ENCODE data around the gene ADGRG3.

The ADGRG3 gene

GRCh38 chr16:57632568-57632967 is 35.5 kb upstream of the ADGRG3 start:
- TF ChIP-seq, protein P1, sequence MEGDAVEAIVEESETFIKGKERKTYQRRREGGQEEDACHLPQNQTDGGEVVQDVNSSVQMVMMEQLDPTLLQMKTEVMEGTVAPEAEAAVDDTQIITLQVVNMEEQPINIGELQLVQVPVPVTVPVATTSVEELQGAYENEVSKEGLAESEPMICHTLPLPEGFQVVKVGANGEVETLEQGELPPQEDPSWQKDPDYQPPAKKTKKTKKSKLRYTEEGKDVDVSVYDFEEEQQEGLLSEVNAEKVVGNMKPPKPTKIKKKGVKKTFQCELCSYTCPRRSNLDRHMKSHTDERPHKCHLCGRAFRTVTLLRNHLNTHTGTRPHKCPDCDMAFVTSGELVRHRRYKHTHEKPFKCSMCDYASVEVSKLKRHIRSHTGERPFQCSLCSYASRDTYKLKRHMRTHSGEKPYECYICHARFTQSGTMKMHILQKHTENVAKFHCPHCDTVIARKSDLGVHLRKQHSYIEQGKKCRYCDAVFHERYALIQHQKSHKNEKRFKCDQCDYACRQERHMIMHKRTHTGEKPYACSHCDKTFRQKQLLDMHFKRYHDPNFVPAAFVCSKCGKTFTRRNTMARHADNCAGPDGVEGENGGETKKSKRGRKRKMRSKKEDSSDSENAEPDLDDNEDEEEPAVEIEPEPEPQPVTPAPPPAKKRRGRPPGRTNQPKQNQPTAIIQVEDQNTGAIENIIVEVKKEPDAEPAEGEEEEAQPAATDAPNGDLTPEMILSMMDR (IDR thresholded peaks at IDR 0.05; ENCODE audit: borderline replicate concordance, insufficient read depth, low read depth, low read length) = no peak
- no peak overlapping the region for H3K4me3 ChIP-seq (ENCODE audit: low read depth, low read length)

DNA sequence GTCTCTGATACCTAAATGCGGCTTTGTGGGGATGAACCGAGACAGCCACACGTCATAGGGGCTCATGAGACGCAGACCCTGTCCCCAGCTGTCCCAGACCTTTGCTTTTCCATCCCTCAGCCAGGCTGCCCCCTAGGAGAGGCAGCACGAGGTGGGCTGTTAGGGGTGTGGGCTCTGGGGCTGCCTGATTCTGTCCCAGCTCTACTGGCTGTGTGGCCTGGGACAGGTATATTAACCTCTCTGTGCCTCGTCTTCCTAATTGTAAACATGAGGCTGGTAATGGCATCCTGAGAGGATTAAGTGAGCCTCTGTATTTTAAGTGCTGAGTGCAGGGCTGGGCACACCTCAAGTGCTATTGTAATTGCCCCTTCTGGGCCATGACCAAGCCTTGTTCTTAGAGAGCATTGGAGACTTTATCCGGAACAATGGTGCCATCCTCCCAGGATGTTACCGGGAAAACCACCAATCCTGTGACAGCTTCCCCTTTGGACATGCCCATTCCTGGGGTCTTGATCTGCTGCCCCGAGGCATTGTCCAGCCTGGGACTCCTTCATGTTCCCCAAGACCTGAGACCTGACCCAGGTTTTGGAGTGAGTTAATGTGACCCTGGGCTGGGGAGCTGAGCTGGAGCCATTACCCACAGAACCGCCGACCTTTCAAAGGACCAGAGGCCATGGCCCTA is 34.6 kb upstream of the ADGRG3 start:
- TF ChIP-seq, protein P1 (IDR thresholded peaks at IDR 0.05; ENCODE audit: borderline replicate concordance, insufficient read depth, low read depth, low read length) = no peak
- H3K4me3 ChIP-seq (ENCODE audit: low read depth, low read length) = no peak overlapping the region

- H3K4me3 ChIP-seq (ENCODE audit: low read depth, low read length) = no peak overlapping the region
- TF ChIP-seq, protein P1 (IDR thresholded peaks at IDR 0.05; ENCODE audit: borderline replicate concordance, insufficient read depth, low read depth, low read length) = no peak
These were observed 33.9 kb upstream of the ADGRG3 start for GRCh38 chr16:57634171-57634570.

DNA sequence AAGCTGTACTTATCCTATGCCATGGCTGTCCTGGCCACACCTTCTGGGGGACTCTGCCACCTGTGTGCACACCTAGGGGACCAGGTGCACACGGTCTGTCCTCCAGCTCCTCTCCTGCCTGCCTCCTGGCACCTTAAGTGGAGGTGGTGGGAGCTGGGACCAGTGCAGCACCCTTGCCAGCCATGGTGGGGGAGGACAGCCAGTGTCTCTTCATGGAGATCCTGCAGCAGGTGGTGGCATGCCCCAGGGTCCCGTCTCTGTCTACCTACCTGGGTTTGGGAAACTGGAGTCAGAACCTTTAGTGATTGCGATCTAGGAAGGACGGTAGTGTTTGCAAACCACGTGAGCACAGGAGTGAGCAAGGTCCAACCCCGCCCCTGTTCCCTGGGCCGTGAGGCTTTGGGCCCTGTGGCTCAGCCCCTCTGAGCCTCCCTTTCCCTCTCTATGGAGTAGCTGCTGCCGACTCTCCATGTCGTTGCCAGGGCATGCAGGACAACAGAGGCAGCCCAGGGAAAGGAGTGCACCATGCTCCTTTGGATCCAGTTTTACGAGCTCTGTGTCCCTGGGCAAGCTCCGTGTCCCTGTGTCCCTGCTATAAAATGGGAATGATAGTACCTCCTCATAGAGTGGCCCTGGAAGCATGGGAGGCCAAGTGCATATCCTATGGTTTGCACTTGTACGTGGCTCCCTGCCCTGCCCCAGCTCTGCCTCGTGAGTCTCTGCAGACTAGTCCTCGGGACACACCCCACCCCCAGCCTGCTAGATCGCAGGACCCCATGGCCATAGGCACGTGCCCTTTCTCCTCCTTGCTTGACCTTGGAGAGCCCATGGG is 32.6 kb upstream of the ADGRG3 start:
- no peak overlapping the region for H3K4me3 ChIP-seq (ENCODE audit: low read depth, low read length)
- TF ChIP-seq, protein P1 (IDR thresholded peaks at IDR 0.05; ENCODE audit: borderline replicate concordance, insufficient read depth, low read depth, low read length) = no peak

GRCh38 chr16:57636184-57636583 is 31.9 kb upstream of the ADGRG3 start:
- no peak overlapping the region for H3K4me3 ChIP-seq (ENCODE audit: low read depth, low read length)
- TF ChIP-seq, protein P1 (IDR thresholded peaks at IDR 0.05; ENCODE audit: borderline replicate concordance, insufficient read depth, low read depth, low read length) = no peak

DNA sequence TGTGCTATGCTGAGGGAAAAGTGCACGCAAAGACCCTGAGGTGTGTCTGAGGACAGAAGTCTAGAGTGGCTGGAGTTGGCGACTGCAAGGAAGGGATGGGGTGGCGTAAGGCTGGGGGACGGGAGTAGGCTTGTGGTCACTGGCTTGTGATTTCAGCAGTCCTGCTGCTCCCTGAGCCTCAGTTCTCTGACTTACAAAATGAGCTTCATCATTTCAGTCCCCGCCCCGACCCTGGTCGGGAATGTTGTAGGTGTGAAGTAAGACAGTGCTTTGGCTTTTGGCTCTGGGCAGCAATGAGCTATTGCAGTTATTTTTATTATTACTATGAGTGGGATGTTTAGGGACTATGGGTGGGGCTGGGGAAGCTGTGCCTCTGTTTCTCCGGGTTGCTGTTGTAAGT is 31.1 kb upstream of the ADGRG3 start:
- no peak overlapping the region for H3K4me3 ChIP-seq (ENCODE audit: low read depth, low read length)
- TF ChIP-seq, protein P1 (IDR thresholded peaks at IDR 0.05; ENCODE audit: borderline replicate concordance, insufficient read depth, low read depth, low read length) = no peak

GRCh38 chr16:57637424-57637823 is 30.7 kb upstream of the ADGRG3 start:
- no peak overlapping the region for H3K4me3 ChIP-seq (ENCODE audit: low read depth, low read length)
- TF ChIP-seq, protein P1 (IDR thresholded peaks at IDR 0.05; ENCODE audit: borderline replicate concordance, insufficient read depth, low read depth, low read length) = no peak
